Activated CD4-positive, alpha-beta T cell treated with anti-CD3 and anti-CD28 coated beads, Interleukin-2, amount 50 U/mL, for 48 hours (primary cell): Measurements from ENCODE around the gene CDK5RAP3.
"Not testable (repeated sequence)": the region's sequence is repeated elsewhere in the genome, so short reads cannot be mapped to it uniquely, and the experiment has no call there.

Experiments used
- DNase-seq, 2 experiments: peaks; one replicate each; pipeline ENCODE4 v3.0.0-alpha.2; 2020

Gene CDK5RAP3

GRCh38 chr17:47978324-47978723 is 7.4 kb downstream of the CDK5RAP3 start:
- DNase-seq = peak; percentile 44 to 51

GRCh38 chr17:47980541-47980940 is 9.6 kb downstream of the CDK5RAP3 start:
- DNase-seq = no peak

- no peak for DNase-seq
These were observed 10.5 kb downstream of the CDK5RAP3 start for GRCh38 chr17:47981462-47981861.

- DNase-seq = no peak
These were observed 11.2 kb downstream of the CDK5RAP3 start for GRCh38 chr17:47982091-47982617.

- DNase-seq = no peak
These were observed 11.9 kb downstream of the CDK5RAP3 start for GRCh38 chr17:47982645-47983390.

GRCh38 chr17:47983492-47984223 is 12.7 kb downstream of the CDK5RAP3 start:
- no peak for DNase-seq

- DNase-seq = no peak
These were observed 15.6 kb downstream of the CDK5RAP3 start for GRCh38 chr17:47986520-47986919.

GRCh38 chr17:47987240-47987835 is 16.4 kb downstream of the CDK5RAP3 start:
- DNase-seq = no peak

- DNase-seq = not testable (repeated sequence)
These were observed 17.5 kb downstream of the CDK5RAP3 start for GRCh38 chr17:47988445-47988844.

- DNase-seq = no peak
These were observed 18.2 kb downstream of the CDK5RAP3 start for GRCh38 chr17:47989159-47989558.

GRCh38 chr17:47989700-47990099 is 18.8 kb downstream of the CDK5RAP3 start:
- DNase-seq = no peak

- DNase-seq = no peak
These were observed 20.2 kb downstream of the CDK5RAP3 start for GRCh38 chr17:47990962-47991731.

- DNase-seq = no peak
These were observed 21.3 kb downstream of the CDK5RAP3 start for GRCh38 chr17:47992216-47992615.

- no peak for DNase-seq
These were observed 22.2 kb downstream of the CDK5RAP3 start for GRCh38 chr17:47993031-47993564.

GRCh38 chr17:47993964-47994363 is 23.1 kb downstream of the CDK5RAP3 start:
- DNase-seq = no peak

GRCh38 chr17:47994724-47995123 is 23.8 kb downstream of the CDK5RAP3 start:
- DNase-seq = no peak

GRCh38 chr17:47995241-47995935 is 24.5 kb downstream of the CDK5RAP3 start:
- no peak for DNase-seq

- no peak for DNase-seq
These were observed 25.3 kb downstream of the CDK5RAP3 start for GRCh38 chr17:47996201-47996600.

- no peak for DNase-seq
These were observed 26.7 kb downstream of the CDK5RAP3 start for GRCh38 chr17:47997586-47997985.

GRCh38 chr17:47998044-47998443 is 27.1 kb downstream of the CDK5RAP3 start:
- no peak for DNase-seq

- no peak for DNase-seq
These were observed 28.7 kb downstream of the CDK5RAP3 start for GRCh38 chr17:47999582-47999981.

GRCh38 chr17:48001197-48001596 is 30.3 kb downstream of the CDK5RAP3 start:
- no peak for DNase-seq
